ENCODE results near the gene NANOG. TPM values are rescaled to one million over a fixed set of nuclear protein-coding genes. Genes with fewer than 3 reads are reported as not detected.
"Not testable (repeated sequence)": the region's sequence is repeated elsewhere in the genome, so short reads cannot be mapped to it uniquely, and the experiment has no call there.

NANOG gene
- total and polyA plus RNA-seq, 2 of the 8 experiments (the other 6 are each of a cell fraction or from before 2014, with no cell fraction given) = 53.7 to 231 TPM

- not testable (repeated sequence) for H3K4ac ChIP-seq (replicated peaks; ENCODE audit: insufficient read length, low read depth, low read length); H4K20me1 ChIP-seq (replicated peaks in 1 of 2; ENCODE audit: control insufficient read depth in 1 of 2, insufficient read depth in 2 of 2, low read length in 2 of 2); H2AFZ ChIP-seq (ENCODE audit: low read length); H3K79me2 ChIP-seq (ENCODE audit: control insufficient read depth in 1 of 2, insufficient read depth in 2 of 2, low read length in 2 of 2); H2BK15ac ChIP-seq (ENCODE audit: low read length); H3K23me2 ChIP-seq (ENCODE audit: low read depth, low read length); H3K56ac ChIP-seq (replicated peaks; ENCODE audit: insufficient read length, low read depth, low read length); H4K91ac ChIP-seq (replicated peaks; ENCODE audit: insufficient read length, low read length); H2BK20ac ChIP-seq (ENCODE audit: low read length); H3K4me2 ChIP-seq (ENCODE audit: insufficient read depth in 1 of 2, low read depth in 2 of 2, low read length in 2 of 2); H3K79me1 ChIP-seq (ENCODE audit: low read depth, low read length); H3K14ac ChIP-seq (ENCODE audit: insufficient read length); H3K9ac ChIP-seq (replicated peaks in 1 of 4; ENCODE audit: extremely low read depth in 1 of 4, low read depth in 3 of 4, low read length in 3 of 4); H3K4me3 ChIP-seq (ENCODE audit: extremely low read depth in 1 of 4, insufficient read depth in 2 of 4, low read depth in 3 of 4, low read length in 4 of 4); H3K27ac ChIP-seq (ENCODE audit: low read depth, low read length); H3K23ac ChIP-seq (ENCODE audit: insufficient read length); DNase-seq (ENCODE audit: low read depth in 1 of 2, low spot score in 2 of 2); H3K36me3 ChIP-seq (ENCODE audit: control insufficient read depth in 2 of 4, insufficient read depth in 4 of 4, low read length in 3 of 4); H3K27me3 ChIP-seq (replicated peaks in 1 of 4; ENCODE audit: control insufficient read depth in 3 of 4, extremely low read depth in 1 of 4, insufficient read depth in 3 of 4, low read length in 3 of 4); H3K18ac ChIP-seq (ENCODE audit: extremely low read depth, low read length); H3K4me1 ChIP-seq (replicated peaks in 1 of 4; ENCODE audit: control insufficient read depth in 3 of 4, insufficient read depth in 4 of 4, low read length in 3 of 4); H3K9me3 ChIP-seq (ENCODE audit: insufficient read depth in 2 of 2, low read depth in 1 of 2, low read length in 1 of 2); H2BK120ac ChIP-seq (replicated peaks; ENCODE audit: low read depth, low read length); FAIRE-seq; H4K8ac ChIP-seq (ENCODE audit: extremely low read depth, insufficient read depth, low read length); H2AK5ac ChIP-seq (ENCODE audit: low read depth, low read length); H2BK12ac ChIP-seq (ENCODE audit: low read depth, low read length); H4K5ac ChIP-seq (ENCODE audit: insufficient read length, low read depth, low read length); H2BK5ac ChIP-seq (ENCODE audit: low read depth, low read length)
- ChIA-PET CTCF (ENCODE audit: partially characterized antibody) (interaction anchor here (0.9 to 2.1 kb wide), 6 partner anchors 12 to 184 kb away, joined by 3 to 5 read pairs (median 4); no protein-coding TSS in a partner anchor), POLR2A (ENCODE audit: partially characterized antibody) (interaction anchor here (0.7 to 1.7 kb wide), 4 partner anchors 27 to 111 kb away, joined by 3 to 4 read pairs (median 3); no protein-coding TSS in a partner anchor)
- WGBS, 2 experiments (ENCODE audit: extremely low coverage in 1 of 2, insufficient coverage in 1 of 2, insufficient read length in 1 of 2, insufficient replicate concordance in 2 of 2, low coverage in 1 of 2, low lambda C conversion rate in 2 of 2, missing lambda C conversion rate in 1 of 2) = 100% methylated on average over 1 of the region's 4 CpGs; no CpG with 5 or more reads in 1 of the 2 experiments
Observed at GRCh38 chr12:7825754-7826153, 36.6 kb downstream of the NANOG start.

- H3K56ac ChIP-seq (replicated peaks; ENCODE audit: insufficient read length, low read depth, low read length); POLR2A ChIA-PET (ENCODE audit: partially characterized antibody); H3K18ac ChIP-seq (ENCODE audit: extremely low read depth, low read length); H3K27ac ChIP-seq (ENCODE audit: low read depth, low read length); H3K9ac ChIP-seq (replicated peaks in 1 of 4; ENCODE audit: extremely low read depth in 1 of 4, low read depth in 3 of 4, low read length in 3 of 4); H3K27me3 ChIP-seq (replicated peaks in 1 of 4; ENCODE audit: control insufficient read depth in 3 of 4, extremely low read depth in 1 of 4, insufficient read depth in 3 of 4, low read length in 3 of 4); H2AFZ ChIP-seq (ENCODE audit: low read length); H3K4ac ChIP-seq (replicated peaks; ENCODE audit: insufficient read length, low read depth, low read length); H3K4me3 ChIP-seq (ENCODE audit: extremely low read depth in 1 of 4, insufficient read depth in 2 of 4, low read depth in 3 of 4, low read length in 4 of 4); H2BK20ac ChIP-seq (ENCODE audit: low read length); DNase-seq (ENCODE audit: low read depth in 1 of 2, low spot score in 2 of 2); H2BK12ac ChIP-seq (ENCODE audit: low read depth, low read length); H4K5ac ChIP-seq (ENCODE audit: insufficient read length, low read depth, low read length); H3K79me2 ChIP-seq (ENCODE audit: control insufficient read depth in 1 of 2, insufficient read depth in 2 of 2, low read length in 2 of 2); H2BK15ac ChIP-seq (ENCODE audit: low read length); H3K23me2 ChIP-seq (ENCODE audit: low read depth, low read length); H3K36me3 ChIP-seq (ENCODE audit: control insufficient read depth in 2 of 4, insufficient read depth in 4 of 4, low read length in 3 of 4); H4K8ac ChIP-seq (ENCODE audit: extremely low read depth, insufficient read depth, low read length); H3K79me1 ChIP-seq (ENCODE audit: low read depth, low read length); FAIRE-seq; H4K20me1 ChIP-seq (replicated peaks in 1 of 2; ENCODE audit: control insufficient read depth in 1 of 2, insufficient read depth in 2 of 2, low read length in 2 of 2); H3K4me1 ChIP-seq (replicated peaks in 1 of 4; ENCODE audit: control insufficient read depth in 3 of 4, insufficient read depth in 4 of 4, low read length in 3 of 4); H2BK5ac ChIP-seq (ENCODE audit: low read depth, low read length); H3K23ac ChIP-seq (ENCODE audit: insufficient read length); H2BK120ac ChIP-seq (replicated peaks; ENCODE audit: low read depth, low read length); H3K9me3 ChIP-seq (ENCODE audit: insufficient read depth in 2 of 2, low read depth in 1 of 2, low read length in 1 of 2); H3K14ac ChIP-seq (ENCODE audit: insufficient read length); H3K4me2 ChIP-seq (ENCODE audit: insufficient read depth in 1 of 2, low read depth in 2 of 2, low read length in 2 of 2); H2AK5ac ChIP-seq (ENCODE audit: low read depth, low read length); H4K91ac ChIP-seq (replicated peaks; ENCODE audit: insufficient read length, low read length): not testable (repeated sequence)
- 92% methylated on average over 4 of the region's 4 CpGs; no CpG with 5 or more reads in 1 of the 2 experiments for WGBS, 2 experiments (ENCODE audit: extremely low coverage in 1 of 2, insufficient coverage in 1 of 2, insufficient read length in 1 of 2, insufficient replicate concordance in 2 of 2, low coverage in 1 of 2, low lambda C conversion rate in 2 of 2, missing lambda C conversion rate in 1 of 2)
- CTCF ChIA-PET (ENCODE audit: partially characterized antibody) = interaction anchor here (0.6 to 2.6 kb wide), 4 partner anchors 21 to 104 kb away, joined by 3 to 7 read pairs (median 6); no protein-coding TSS in a partner anchor
Observed at GRCh38 chr12:7829737-7830136, 40.5 kb downstream of the NANOG start.

Data from H1 (cell line).